HEK293T (cell line): Measurements from ENCODE around the gene VAT1L.

ENCODE experiments used
- FOXK2 ChIP-seq: fragments of 450-650 bp; IDR thresholded peaks from 2 replicates; pipeline ENCODE4 v1.6.1; 2016; ENCODE audit warnings: mild to moderate bottlenecking
- FOXM1 ChIP-seq: fragments of 450-650 bp; IDR thresholded peaks from 2 replicates; pipeline ENCODE4 v1.6.1; 2017; ENCODE audit warnings: mild to moderate bottlenecking, borderline replicate concordance
- SP1 ChIP-seq: fragments of 450-650 bp; IDR thresholded peaks from 2 replicates; pipeline ENCODE4 v1.6.1; 2017
- SUZ12 ChIP-seq: fragments of 450-650 bp; IDR thresholded peaks from 2 replicates; pipeline ENCODE4 v1.6.1; 2016; ENCODE audit warnings: mild to moderate bottlenecking
- ZNF384 ChIP-seq: fragments of 450-650 bp; IDR thresholded peaks from 2 replicates; pipeline ENCODE4 v1.6.1; 2016

DNA sequence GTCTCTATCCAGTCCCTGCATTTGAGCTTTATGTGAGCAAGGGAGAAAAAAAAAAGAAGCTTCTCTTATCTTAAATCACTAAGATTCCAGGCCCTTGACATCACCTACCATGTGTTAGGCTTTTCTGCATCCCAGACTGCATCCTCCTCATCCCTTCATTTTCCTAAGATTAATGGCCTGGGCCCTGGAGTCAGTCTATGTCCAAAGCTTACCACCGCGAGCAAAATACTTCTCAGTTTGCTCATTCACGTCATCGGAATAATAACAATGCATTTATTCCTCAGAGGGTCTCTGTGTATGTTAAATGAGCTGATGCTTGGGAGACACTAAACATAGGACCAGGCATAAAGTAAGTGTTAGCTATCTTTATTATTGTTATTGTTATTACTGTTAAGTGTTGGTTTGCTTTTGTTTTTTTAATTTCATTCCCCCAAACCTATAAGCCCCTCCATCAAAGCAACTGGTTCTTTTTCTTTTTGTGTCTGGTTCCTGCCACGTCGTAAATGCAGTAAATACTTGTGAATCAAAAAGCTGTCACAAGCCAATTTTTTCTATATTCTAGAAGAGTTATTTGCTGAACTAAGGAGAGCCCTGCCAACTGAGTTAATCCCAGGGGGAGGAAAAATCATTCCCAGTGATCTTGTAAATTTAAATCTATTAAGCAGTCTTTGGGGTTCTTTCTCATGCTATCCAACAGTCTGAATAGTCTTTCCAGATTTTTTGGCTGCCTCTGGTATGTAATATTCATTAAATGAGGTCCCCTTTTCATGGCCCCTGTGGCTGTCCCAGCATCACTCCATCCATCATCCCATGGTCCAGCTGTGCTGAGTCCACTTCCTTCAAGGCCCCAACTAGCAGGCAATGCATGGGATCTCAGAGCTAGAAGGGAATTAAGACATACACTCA lies 46.5 kb downstream of the VAT1L start:
- no peak for TF ChIP-seq SUZ12
- no peak for TF ChIP-seq FOXK2
- no peak for TF ChIP-seq FOXM1
- no peak for TF ChIP-seq SP1
- no peak for TF ChIP-seq ZNF384
